IMR-90 (cell line): Measurements from ENCODE around the gene SPHK2.

Experiments used
- BHLHE40 ChIP-seq: fragments of 150-350 bp; IDR thresholded peaks from 2 replicates; pipeline ENCODE4 v1.6.1; 2016; ENCODE audit warnings: mild to moderate bottlenecking, low read depth, low read length
- CEBPB ChIP-seq: IDR thresholded peaks from 2 replicates; pipeline ENCODE4 v1.6.1; 2012; ENCODE audit warnings: low read depth, low read length, improper control_type of control experiment
- CTCF ChIP-seq: conservative IDR thresholded peaks from 2 replicates; pipeline ENCODE4 v1.5.1; 2012; ENCODE audit warnings: mild to moderate bottlenecking, low read depth, low read length, improper control_type of control experiment
- ELK1 ChIP-seq: fragments of 150-350 bp; IDR thresholded peaks from 2 replicates; pipeline ENCODE4 v1.6.1; 2016; ENCODE audit warnings: low read depth, mild to moderate bottlenecking, low read length, moderate library complexity, borderline replicate concordance
- FOS ChIP-seq: fragments of 150-350 bp; IDR thresholded peaks from 2 replicates; pipeline ENCODE4 v1.6.1; 2016; ENCODE audit warnings: low read depth, low read length
- MXI1 ChIP-seq: IDR thresholded peaks from 2 replicates; pipeline ENCODE4 v1.6.1; 2012; ENCODE audit warnings: low read depth, mild to moderate bottlenecking, low read length, moderate library complexity, borderline replicate concordance
- NFE2L2 ChIP-seq: fragments of 150-350 bp; IDR thresholded peaks from 2 replicates; pipeline ENCODE4 v1.6.1; 2016; ENCODE audit warnings: low read depth, mild to moderate bottlenecking, low read length
- POLR2A ChIP-seq: IDR thresholded peaks from 2 replicates; pipeline ENCODE4 v1.6.1; 2012; ENCODE audit warnings: mild to moderate bottlenecking, low read depth, low read length
- RAD21 ChIP-seq: IDR thresholded peaks from 2 replicates; pipeline ENCODE4 v1.6.1; 2012; ENCODE audit warnings: low read length, improper control_type of control experiment
- RCOR1 ChIP-seq: IDR thresholded peaks from 2 replicates; pipeline ENCODE4 v1.6.1; 2012; ENCODE audit warnings: mild to moderate bottlenecking, low read length, improper control_type of control experiment; ENCODE audit not compliant: insufficient replicate concordance
- USF2 ChIP-seq: fragments of 150-350 bp; IDR thresholded peaks from 2 replicates; pipeline ENCODE4 v1.6.1; 2017; ENCODE audit warnings: mild to moderate bottlenecking, antibody characterized with exemption, low read length, low read depth

- no peak for TF ChIP-seq BHLHE40
- no peak for TF ChIP-seq POLR2A
- TF ChIP-seq CTCF = no peak
- TF ChIP-seq USF2 = no peak
- TF ChIP-seq FOS = no peak
- no peak for TF ChIP-seq MXI1
- TF ChIP-seq NFE2L2 = no peak
- TF ChIP-seq RAD21 = no peak
- no peak for TF ChIP-seq ELK1
- TF ChIP-seq CEBPB = no peak
- TF ChIP-seq RCOR1 = no peak
Measured at GRCh38 chr19:48646722-48647216, 27.5 kb downstream of the SPHK2 start.
